Spleen (tissue), 11 donors: ENCODE results near the gene BRSK2. TPM values are rescaled to one million over a fixed set of nuclear protein-coding genes. Genes with fewer than 3 reads are reported as not detected.

ENCODE experiments used
- DNase-seq: peaks from one replicate; pipeline ENCODE4 v3.0.0-alpha.2; 2020
- H3K27ac ChIP-seq, 8 donors: fragments of 200-600 bp; sonication (generic) in 7 of 8; 1 replicate in 4 of 8; 2 replicates in 4 of 8; pipeline versions ENCODE4 v1.5.0 to v1.8.0; 2016 to 2021; ENCODE audit warnings: inconsistent platforms in 4 of 8, mild to moderate bottlenecking in 4 of 8, moderate library complexity in 1 of 8
- H3K27me3 ChIP-seq, 7 donors: fragments of 200-600 bp; sonication (generic) in 6 of 7; replicated peaks in 1 of 7; 1 replicate in 4 of 7; 2 replicates in 3 of 7; pipeline versions ENCODE4 v1.5.0 to v1.8.0; 2016 to 2021; ENCODE audit warnings: inconsistent platforms in 3 of 7, mild to moderate bottlenecking in 1 of 7
- H3K36me3 ChIP-seq, 6 donors: fragments of 200-600 bp; sonication (generic) in 5 of 6; 1 replicate in 4 of 6; 2 replicates in 2 of 6; pipeline versions ENCODE4 v1.5.0 to v1.8.0; 2016 to 2021; ENCODE audit warnings: inconsistent platforms in 2 of 6
- H3K4me1 ChIP-seq, 6 donors: fragments of 200-600 bp; sonication (generic) in 5 of 6; 1 replicate in 3 of 6; 2 replicates in 3 of 6; pipeline versions ENCODE4 v1.5.0 to v1.8.0; 2016 to 2021; ENCODE audit warnings: inconsistent platforms in 3 of 6
- H3K4me3 ChIP-seq, 8 donors: fragments of 200-600 bp; sonication (generic) in 7 of 8; 1 replicate in 4 of 8; 2 replicates in 4 of 8; pipeline versions ENCODE4 v1.5.0 to v1.8.0; 2016 to 2021; ENCODE audit warnings: inconsistent platforms in 4 of 8, mild to moderate bottlenecking in 4 of 8, moderate library complexity in 2 of 8
- H3K9me3 ChIP-seq, 8 donors: fragments of 200-600 bp; sonication (generic) in 7 of 8; 1 replicate in 4 of 8; 2 replicates in 4 of 8; pipeline versions ENCODE4 v1.5.0 to v1.8.0; 2016 to 2021; ENCODE audit warnings: inconsistent platforms in 4 of 8
- CTCF ChIP-seq, 11 experiments: fragments of 200-600 bp in 7 of 11; fragments of 450-650 bp in 4 of 11; sonication (generic) in 4 of 11; IDR thresholded peaks in 8 of 11; conservative IDR thresholded peaks in 3 of 11; 1 replicate in 7 of 11; 2 replicates in 4 of 11; pipeline versions ENCODE4 v1.4.0 to v1.8.0; 2016 to 2021; ENCODE audit warnings: antibody characterized with exemption in 11 of 11, inconsistent platforms in 4 of 11, mild to moderate bottlenecking in 1 of 11
- POLR2A ChIP-seq, 3 donors: fragments of 450-650 bp; IDR thresholded peaks; one replicate each; pipeline ENCODE4 v1.5.1; 2017; ENCODE audit warnings: antibody characterized with exemption in 3 of 3, mild to moderate bottlenecking in 1 of 3
- POLR2AphosphoS5 ChIP-seq, 3 donors: sonication (generic); formaldehyde crosslinking; IDR thresholded peaks; one replicate each; pipeline ENCODE4 v1.5.1; 2017; ENCODE audit warnings: antibody characterized with exemption in 3 of 3
- WGBS, 5 donors: extraction: QIAGEN DNeasy Blood & Tissue Kit in 3 of 5; methylation state at CpG; one replicate each; pipeline versions ENCODE4 v1.1.5 to v1.1.7; 2013 to 2018; 5-methylcytosine and 5-hydroxymethylcytosine counted together
- intact Hi-C: fragments of 100-400 bp; cut with DNase I; formaldehyde crosslinking; loops from one replicate; pipeline ENCODE4 v1.15.0; 2023; ENCODE audit warnings: low total_unique reads
- polyA plus RNA-seq, 3 donors: library from polyadenylated mRNA; stranded (reverse); fragments of 200-250 nt; gene quantifications; one replicate each; pipeline ENCODE4 v1.2.1, GENCODE V29; 2013
- total RNA-seq, 7 donors: library from RNA; depleted of rRNA in 3 of 7; stranded (reverse); fragments of >200 nt in 3 of 7; fragmentation: NEBNext Ultra II Directional in 4 of 7; extraction: Animal tissue kit (Norgen Biotek cat#: 25700) in 4 of 7; gene quantifications; one replicate each; pipeline versions ENCODE4 v1.1.0 to v1.2.1, GENCODE V29; 2016 to 2021
- donor health status: healthy with polysubstance abuse.
- donor health status: DM: no; HTN: no; CAD: no; lungs with moderate emphysema.
- donor health status: DM: no; HTN: no; CAD: no.
- donor health status: Bipolar disorder and iron deficiency.
- donor health status: healthy.
- donor health status: DM: no; HTN: no; CAD: no.
- donor health status: DM: yes; HTN: yes; CAD: no.

BRSK2 gene
- total and polyA plus RNA-seq, 10 donors: 0.17 to 1.5 (median 0.42) TPM

DNA sequence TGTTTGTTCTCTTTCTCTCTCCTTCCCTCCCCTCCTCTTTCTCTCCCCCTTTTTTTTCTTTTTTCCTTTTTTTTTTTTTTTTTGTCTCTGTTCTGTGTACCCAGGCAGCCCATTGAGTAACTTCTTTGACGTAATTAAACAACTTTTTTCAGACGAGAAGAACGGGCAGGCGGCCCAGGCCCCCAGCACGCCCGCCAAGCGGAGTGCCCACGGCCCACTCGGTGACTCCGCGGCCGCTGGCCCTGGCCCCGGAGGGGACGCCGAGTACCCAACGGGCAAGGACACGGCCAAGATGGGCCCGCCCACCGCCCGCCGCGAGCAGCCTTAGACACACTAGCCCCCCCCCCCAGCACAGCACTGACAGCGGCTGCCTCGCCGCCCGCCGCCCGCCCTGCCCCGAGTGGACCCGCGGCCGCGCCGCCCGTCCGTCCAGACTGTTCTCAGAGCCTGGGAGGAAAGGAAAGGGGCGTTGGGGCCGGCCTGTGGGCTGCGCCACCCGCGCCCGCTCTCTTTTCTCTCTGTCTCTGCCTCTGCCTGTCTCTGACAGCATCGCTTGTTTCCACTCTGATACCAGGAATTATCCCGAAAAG lies 70.8 kb downstream of the BRSK2 start:
- peak overlapping the region in 2 of 8 donors; percentile 15 to 17 for H3K4me3 ChIP-seq
- peaks cover 4 to 51% (median 24%) of the 10 kb centered on the region in 6 donors for H3K4me1 ChIP-seq
- TF ChIP-seq CTCF (IDR thresholded peaks at IDR 0.05 in 8 of 11, conservative IDR thresholded peaks at IDR 0.05 in 3 of 11): no peak
- peak in 2 of 3 donors; percentile 50 to 70 for TF ChIP-seq POLR2AphosphoS5 (IDR thresholded peaks at IDR 0.05)
- peaks cover 0 to 26% (median 0%) of the 10 kb centered on the region in 6 donors for H3K36me3 ChIP-seq
- no peak for DNase-seq
- intact Hi-C loops: no loop called here
- H3K27ac ChIP-seq: peak overlapping the region in 7 of 8 donors; percentile 65 to 82 (median 69)
- H3K27me3 ChIP-seq: no peaks in the 10 kb centered on the region
- peaks cover 0 to 14% (median 0%) of the 10 kb centered on the region in 8 donors for H3K9me3 ChIP-seq
- whole genome bisulfite sequencing, 5 donors: 71 to 88% (median 76%) methylated on average over 26 to 44 of the region's 44 CpGs

DNA sequence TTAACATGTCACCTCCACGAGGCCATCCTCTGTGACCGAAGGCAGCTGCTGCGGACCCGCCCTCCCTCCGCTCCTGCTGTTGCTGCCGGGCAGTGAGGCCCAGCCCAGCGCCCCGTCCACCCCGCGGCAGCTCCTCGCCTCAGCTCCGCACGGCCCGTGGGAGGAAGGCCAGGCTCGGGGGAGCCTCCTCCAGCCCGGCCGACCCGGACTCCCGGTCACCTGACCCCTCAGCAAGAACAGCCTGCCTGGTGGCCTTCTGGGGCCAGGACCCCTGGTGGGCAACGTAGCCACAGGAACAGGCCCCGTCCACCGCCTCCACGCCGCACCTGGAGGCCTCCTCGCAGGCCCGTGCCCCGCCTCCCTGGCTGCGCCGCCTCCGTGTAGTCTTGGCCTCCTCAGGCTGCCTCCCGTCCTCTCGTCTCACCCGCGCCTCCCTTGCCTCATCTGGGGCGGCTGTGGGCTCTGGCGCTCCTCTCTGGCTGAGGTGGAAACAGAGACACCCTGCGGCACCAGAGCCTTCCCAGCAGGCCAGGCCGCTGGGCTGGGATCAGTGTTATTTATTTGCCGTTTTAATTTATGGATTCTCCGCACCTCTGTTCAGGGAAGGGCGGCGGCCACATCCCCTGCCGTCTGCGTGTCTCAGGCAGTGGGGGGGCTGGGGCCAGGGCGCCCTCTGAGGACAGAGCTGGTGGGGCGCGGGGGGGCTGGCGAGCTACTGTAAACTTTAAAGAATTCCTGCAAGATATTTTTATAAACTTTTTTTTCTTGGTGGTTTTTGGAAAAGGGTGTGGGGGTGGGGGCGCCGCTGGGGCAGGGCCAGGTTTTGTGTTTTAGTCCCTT lies 71.5 kb downstream of the BRSK2 start:
- H3K27ac ChIP-seq: peak overlapping the region in 7 of 8 donors; percentile 65 to 82 (median 69)
- H3K4me1 ChIP-seq: peaks cover 4 to 44% (median 20%) of the 10 kb centered on the region in 6 donors
- intact Hi-C loops: no loop called here
- DNase-seq: no peak
- H3K4me3 ChIP-seq: peak overlapping the region in 2 of 8 donors; percentile 4 to 17
- peaks cover 0 to 14% (median 0%) of the 10 kb centered on the region in 8 donors for H3K9me3 ChIP-seq
- TF ChIP-seq CTCF (IDR thresholded peaks at IDR 0.05 in 8 of 11, conservative IDR thresholded peaks at IDR 0.05 in 3 of 11) (no peak), POLR2A (IDR thresholded peaks at IDR 0.05) (no peak), POLR2AphosphoS5 (IDR thresholded peaks at IDR 0.05) (peak in 2 of 3 donors; percentile 60 to 69)
- 80 to 86% (median 82%) methylated on average over 43 to 50 of the region's 50 CpGs for WGBS, 5 donors
- H3K27me3 ChIP-seq: no peaks in the 10 kb centered on the region
- H3K36me3 ChIP-seq: peaks cover 0 to 27% (median 0%) of the 10 kb centered on the region in 6 donors

- intact Hi-C loops: no loop called here
- no peak overlapping the region for H3K4me3 ChIP-seq
- DNase-seq: no peak
- H3K27me3 ChIP-seq: no peaks in the 10 kb centered on the region
- WGBS, 5 donors: 91 to 94% (median 93%) methylated on average over 46 of the region's 46 CpGs
- H3K4me1 ChIP-seq: peaks cover 4 to 36% (median 17%) of the 10 kb centered on the region in 6 donors
- peaks cover 0 to 35% (median 0%) of the 10 kb centered on the region in 6 donors for H3K36me3 ChIP-seq
- TF ChIP-seq POLR2AphosphoS5 (IDR thresholded peaks at IDR 0.05): no peak
- TF ChIP-seq CTCF (IDR thresholded peaks at IDR 0.05 in 8 of 11, conservative IDR thresholded peaks at IDR 0.05 in 3 of 11): no peak
- TF ChIP-seq POLR2A (IDR thresholded peaks at IDR 0.05): no peak
- peak overlapping the region in 2 of 8 donors; percentile 81 to 82 for H3K27ac ChIP-seq
- peaks cover 0 to 14% (median 0%) of the 10 kb centered on the region in 8 donors for H3K9me3 ChIP-seq
These were observed 72.3 kb downstream of the BRSK2 start for GRCh38 chr11:1461826-1462697.
